NT2/D1 (cell line): ENCODE measurements around the gene BAG5.

ENCODE experiments used
- YY1 ChIP-seq: IDR thresholded peaks from 2 replicates; pipeline ENCODE4 v1.6.1; 2011; ENCODE audit not compliant: insufficient read length, insufficient read depth
- ZNF274 ChIP-seq: IDR thresholded peaks from 2 replicates; pipeline ENCODE4 v1.6.1; 2011; ENCODE audit warnings: mild to moderate bottlenecking, low read depth, low read length

DNA sequence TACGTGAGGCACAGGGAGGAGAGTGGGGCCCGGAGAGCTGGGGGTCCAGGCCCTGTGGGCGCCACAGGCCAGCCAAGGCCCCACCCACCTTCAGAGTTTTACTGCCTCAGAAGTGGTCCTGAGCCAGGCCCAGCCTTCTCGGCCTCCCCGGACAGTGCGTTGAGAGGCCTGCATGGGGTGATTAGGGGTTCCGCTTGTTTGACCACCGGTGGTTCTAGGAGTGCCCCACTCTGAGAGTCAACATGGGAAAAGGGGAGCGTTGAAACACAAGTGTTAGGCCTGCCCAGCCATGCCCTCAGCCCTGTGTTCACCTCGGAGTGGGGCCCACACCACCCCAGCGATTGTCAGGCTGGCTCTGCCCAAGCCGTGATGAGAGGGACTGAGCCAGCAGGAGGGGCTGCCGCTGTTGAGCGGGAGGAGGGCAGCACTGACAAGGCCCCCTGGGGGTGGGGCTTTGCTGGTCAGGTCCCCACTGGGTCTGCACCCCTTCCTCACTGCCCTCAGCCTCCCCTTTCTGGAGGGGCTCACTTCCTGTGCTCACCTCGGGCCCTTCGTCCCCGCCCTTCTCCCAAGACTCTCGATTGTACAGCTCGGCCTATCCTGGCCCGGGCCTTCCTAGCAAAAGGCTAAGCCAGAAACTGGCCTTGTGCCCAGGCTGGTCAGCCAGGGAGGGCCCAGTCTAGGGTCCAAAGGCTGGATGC is 44.6 kb downstream of the BAG5 start:
- TF ChIP-seq YY1 (no peak), ZNF274 (no peak)
